ENCODE measurements around the gene WDFY3.

The WDFY3 gene

DNA sequence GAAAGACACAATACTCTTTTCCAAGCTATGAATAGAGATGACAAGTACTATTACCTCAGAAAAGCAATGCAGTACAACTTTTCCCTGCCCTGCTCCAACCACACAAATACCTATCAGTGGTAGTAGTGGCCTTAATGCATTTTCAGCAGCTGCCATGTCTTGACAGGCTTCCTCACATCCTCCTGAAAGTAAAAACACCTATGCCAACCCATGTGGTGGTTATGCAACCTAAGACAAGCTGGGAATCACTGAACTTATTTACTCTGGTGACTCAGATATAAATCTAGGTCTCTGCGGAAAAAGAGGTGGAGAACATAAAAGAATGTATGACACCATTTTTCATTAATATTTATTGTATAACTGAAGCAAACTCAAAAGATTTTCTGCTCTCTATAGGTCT is 14.5 kb downstream of the WDFY3 start:
- DNase-seq = no peak

GRCh38 chr4:84948056-84948455 is 18.4 kb downstream of the WDFY3 start:
- DNase-seq = no peak

DNA sequence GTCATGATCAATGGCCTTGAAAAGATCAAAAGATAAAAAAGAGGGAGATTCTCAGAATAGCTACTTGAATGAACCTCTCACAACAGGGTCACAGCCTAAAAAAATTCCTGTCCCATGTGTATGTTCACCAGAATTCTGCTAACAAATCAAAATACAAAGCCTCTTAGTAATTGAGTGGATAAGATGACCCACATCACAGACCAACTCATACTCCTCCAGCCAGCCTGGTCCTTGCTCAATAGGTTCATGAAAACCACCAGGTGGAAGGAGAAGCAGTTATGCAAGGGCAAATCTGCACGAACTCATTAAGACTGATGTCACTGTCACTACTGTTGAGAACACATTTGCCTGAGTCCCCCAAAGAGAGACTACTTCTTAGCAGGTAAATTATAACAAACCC is 21.5 kb downstream of the WDFY3 start:
- no peak for DNase-seq

GRCh38 chr4:84940960-84941359 is 25.5 kb downstream of the WDFY3 start:
- no peak for DNase-seq

GRCh38 chr4:84939113-84939512 is 27.4 kb downstream of the WDFY3 start:
- no peak for DNase-seq

DNA sequence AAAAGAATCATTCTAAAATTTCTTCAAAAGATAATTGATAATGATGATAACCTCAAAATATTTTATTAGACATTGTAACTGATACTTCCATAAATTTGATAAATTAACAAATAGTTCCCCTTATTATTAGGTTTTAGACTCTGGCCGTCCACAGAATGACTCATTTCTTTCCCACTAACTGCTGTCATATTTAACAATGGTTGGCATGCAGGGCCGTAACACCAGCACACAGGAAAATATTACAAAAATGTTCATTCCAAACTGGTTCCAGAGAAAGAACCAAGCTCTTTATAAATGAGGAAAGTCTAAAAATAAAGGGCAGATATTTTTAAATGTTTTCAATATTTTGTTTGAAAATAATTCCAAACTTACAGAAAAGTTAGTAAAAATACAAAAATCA is 28.2 kb downstream of the WDFY3 start:
- no peak for DNase-seq

GRCh38 chr4:84937381-84937977 is 29.0 kb downstream of the WDFY3 start:
- no peak for DNase-seq

- no peak for DNase-seq
Measured at GRCh38 chr4:84936123-84936522, 30.4 kb downstream of the WDFY3 start.

- no peak for DNase-seq
Measured at GRCh38 chr4:84932462-84932861, 34.0 kb downstream of the WDFY3 start.

- no peak for DNase-seq
Measured at GRCh38 chr4:84931961-84932360, 34.5 kb downstream of the WDFY3 start.

DNA sequence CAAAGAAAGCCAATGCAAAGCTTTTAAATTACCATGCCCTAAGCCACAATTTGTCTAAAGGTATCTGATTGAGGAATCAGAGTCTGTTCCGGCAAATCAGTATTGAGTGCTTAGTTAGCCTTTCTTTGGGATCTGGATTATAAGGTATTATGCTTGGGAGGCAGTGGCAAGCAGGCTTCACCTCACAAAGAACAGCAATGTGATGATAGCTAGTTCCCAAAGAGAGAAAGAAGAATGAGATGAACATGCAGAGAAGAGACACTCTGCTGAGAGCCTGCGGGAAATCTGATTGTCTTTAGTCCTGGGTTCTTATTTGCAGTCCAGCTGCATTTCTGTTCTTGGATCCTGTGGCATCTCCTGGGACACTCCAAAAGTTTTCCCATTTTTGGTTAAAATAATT is 35.2 kb downstream of the WDFY3 start:
- DNase-seq = no peak

DNA sequence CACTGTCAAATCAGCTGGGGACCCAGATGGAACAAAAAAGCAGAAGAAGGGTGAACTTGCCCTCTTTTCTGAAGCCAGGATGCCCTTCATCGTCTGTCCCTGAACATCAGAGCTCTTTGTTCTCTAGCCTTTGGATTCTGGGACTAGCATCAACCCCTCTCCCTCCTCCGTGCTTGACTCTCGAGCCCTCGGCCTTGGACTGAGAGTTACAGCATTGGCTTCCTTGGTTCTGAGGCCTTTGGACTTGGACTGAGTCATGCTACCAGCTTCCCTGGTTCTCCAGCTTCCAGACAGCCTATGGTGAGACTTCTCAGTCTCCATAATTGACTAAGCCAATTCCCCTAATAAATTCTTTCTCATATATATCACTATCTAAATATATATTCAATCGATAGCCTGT is 38.4 kb downstream of the WDFY3 start:
- DNase-seq = no peak

DNA sequence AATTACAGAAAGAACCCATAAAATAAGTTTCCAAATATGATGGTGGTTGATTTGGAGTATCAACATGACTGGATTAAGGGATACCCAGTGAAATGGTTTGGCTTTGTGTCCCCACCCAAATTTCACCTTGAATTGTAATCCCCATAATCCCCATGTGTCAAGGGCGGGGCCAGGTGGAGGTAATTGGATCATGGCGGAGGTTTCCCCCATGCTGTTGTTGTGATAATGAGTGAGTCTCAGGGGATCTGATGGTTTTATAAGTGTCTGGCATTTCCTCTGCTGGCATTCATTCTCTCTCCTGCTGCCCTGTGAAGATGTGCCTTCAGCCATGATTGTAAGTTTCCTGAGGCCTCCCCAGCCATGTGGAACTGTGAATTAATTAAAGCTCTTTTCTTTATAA is 39.1 kb downstream of the WDFY3 start:
- no peak for DNase-seq

- DNase-seq = no peak
Measured at GRCh38 chr4:84925558-84925957, 40.9 kb downstream of the WDFY3 start.

DNA sequence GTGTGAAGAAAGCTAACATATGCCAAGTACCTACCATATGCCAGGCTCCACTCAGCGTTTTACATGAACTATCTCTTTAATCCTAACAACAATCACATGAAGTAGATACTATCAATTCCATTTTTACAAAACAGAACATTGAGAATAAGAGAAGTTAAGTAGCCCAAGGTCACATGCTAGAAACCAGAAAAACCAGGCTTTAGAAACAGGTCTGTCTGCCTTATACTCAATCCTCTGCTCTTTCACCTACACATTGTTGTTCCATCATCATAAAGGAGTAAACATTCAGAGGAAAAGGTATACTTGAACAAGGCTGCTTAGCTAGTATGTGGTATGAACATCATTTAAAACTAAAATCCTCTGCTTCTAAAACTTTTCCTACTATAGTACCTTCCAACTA is 42.1 kb downstream of the WDFY3 start:
- no peak for DNase-seq

- DNase-seq = no peak
Measured at GRCh38 chr4:84920617-84921016, 45.9 kb downstream of the WDFY3 start.

GRCh38 chr4:84917869-84918600 is 48.5 kb downstream of the WDFY3 start:
- no peak for DNase-seq

DNA sequence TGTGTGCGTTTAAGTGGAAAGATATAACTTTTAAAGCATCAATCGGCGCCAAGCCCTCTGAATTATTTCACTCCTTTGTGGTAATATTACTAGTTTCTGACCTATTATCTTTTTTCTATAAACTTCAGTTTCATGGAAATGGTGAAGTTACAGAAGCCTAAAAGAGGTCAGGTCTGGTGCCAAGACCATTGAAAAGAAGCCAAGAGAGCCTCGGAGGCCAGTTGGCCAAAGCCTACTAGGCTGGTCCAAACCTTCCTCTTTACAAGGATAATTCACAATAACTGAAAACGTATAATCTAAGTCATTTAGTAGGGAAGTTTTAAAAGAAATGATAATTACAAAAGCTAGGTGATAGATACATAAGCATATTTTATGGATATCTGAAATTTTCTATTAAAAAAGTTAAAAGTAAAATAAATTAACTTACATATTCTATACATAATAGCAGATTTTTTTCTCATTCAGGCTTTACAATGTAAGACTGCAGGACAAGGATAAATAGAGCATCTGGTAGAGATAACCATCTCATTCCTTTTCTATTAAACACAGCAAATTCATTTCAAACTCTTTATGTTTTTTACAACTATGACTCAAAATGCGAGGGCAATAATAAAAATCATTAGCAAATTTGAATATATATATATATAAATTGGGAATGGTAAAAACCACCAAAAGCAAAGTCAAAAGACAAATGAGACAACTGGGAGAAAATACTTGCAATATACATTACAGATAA is 49.2 kb downstream of the WDFY3 start:
- no peak for DNase-seq

DNA sequence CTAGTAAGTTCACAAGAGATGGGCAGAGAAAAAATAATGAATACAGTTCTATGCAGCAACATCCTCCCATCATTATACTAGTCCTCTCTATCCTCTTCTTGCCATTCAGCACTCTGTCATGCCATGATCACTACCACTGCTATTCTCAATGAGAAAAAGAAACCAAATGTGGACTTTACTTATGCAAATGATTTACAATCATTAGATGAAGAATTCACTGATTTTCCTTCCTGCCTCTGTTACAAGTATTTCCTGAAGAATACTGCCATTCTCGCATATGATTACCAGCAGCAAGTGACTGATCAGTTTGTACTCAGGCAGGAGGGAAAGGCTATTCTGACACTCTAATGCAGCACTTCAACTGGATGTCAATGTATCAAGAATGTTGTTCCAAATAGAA is 50.3 kb downstream of the WDFY3 start:
- no peak for DNase-seq

DNA sequence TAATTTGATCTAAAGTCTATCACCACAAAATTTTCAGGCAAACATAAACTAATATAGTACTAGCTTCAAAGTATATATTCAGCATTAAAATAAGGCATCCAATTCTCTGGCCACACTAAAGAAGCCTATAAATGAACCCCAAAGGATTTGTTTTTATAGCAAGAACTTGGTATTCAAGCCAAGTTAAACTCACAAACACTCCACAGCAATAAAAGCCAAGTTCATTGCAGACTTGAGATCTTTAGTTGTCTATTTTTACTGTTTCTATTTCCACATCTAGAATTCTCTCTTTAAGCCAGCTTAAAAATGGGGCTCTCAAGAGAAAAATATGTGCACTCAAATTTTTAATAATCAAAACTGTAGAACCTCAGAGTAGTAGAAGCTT is 51.1 kb downstream of the WDFY3 start:
- DNase-seq = no peak

GRCh38 chr4:84914686-84915395 is 51.6 kb downstream of the WDFY3 start:
- DNase-seq = no peak

DNA sequence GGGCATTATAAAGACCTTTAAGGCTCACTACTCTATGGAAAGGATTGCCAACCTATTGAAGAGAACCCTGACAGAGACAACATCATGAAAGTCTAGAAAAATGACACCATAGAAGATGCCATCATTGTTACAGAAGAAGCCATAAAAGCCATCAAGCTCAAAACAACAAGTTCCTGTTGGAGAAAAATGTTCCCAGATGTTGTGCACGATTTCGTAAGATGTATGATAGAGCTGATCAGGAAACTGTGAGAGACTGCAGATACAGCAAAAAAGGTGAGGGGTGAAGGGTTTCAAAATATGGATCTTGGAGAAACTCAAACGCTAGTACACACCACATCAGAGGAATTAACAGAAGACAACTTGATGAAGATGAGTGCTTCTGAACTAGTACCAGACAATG is 53.3 kb downstream of the WDFY3 start:
- DNase-seq = no peak

DNA sequence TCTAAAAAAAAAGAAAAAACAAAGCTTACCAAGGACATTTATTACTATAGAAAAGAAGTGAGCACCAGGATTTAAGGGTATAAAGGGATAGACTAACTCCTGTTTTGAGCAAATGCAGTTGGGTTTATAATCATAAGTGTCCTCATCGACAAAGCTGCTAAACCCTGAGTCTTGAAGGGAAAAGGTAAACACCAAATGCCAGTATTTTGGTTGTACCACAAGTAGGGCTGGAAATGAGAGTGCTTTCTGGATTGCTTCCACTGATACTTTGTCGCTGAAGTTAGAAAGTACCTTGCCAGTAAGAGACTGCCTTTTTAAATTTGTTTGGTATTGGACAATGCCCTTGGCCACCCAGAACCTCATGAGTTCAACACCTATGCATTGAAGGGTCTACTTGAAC is 53.7 kb downstream of the WDFY3 start:
- DNase-seq = no peak

DNA sequence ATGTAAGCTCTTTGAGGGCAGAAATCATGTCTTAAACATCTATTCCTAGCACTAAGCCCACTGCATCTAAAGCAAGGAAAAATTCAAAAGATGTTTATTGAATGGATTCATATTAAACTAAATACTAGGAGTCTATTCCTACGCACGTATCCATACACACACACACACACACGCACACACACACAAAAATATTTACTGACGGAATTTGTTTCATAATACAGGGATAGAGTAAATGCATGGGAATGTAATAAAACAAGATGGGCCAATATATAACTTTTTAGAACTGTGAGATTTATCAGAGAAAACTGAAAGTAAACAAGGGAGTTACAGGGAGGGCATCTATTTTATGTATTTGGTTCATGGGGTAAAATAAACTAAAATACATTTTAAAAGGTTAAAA is 57.6 kb downstream of the WDFY3 start:
- no peak for DNase-seq
